Transverse colon (tissue), 4 donors: ENCODE data around the gene BCL11A. TPM values are rescaled to one million over a fixed set of nuclear protein-coding genes. Genes with fewer than 3 reads are reported as not detected.

Experiments
- DNase-seq: peaks from one replicate; pipeline ENCODE4 v3.0.0-alpha.2; 2019
- H3K27ac ChIP-seq, 4 donors: fragments of 200-600 bp; sonication (generic); 2 replicates each; pipeline ENCODE4 v1.5.1; 2016 to 2018; ENCODE audit warnings: inconsistent platforms in 4 of 4
- H3K27me3 ChIP-seq: fragments of 200-600 bp; sonication (generic); 2 replicates; pipeline ENCODE4 v1.5.1; 2017; ENCODE audit warnings: inconsistent platforms
- H3K36me3 ChIP-seq, 4 donors: fragments of 200-600 bp; sonication (generic); 2 replicates each; pipeline ENCODE4 v1.5.1; 2017 to 2019; ENCODE audit warnings: inconsistent platforms in 4 of 4
- H3K4me1 ChIP-seq, 4 donors: fragments of 200-600 bp; sonication (generic); 2 replicates each; pipeline ENCODE4 v1.5.1; 2017 to 2020; ENCODE audit warnings: inconsistent platforms in 4 of 4
- H3K4me3 ChIP-seq, 4 donors: fragments of 200-600 bp; sonication (generic); 1 replicate in 1 of 4; 2 replicates in 3 of 4; pipeline versions ENCODE4 v1.5.1 to v1.6.1; 2017 to 2019; ENCODE audit warnings: inconsistent platforms in 4 of 4
- H3K9me3 ChIP-seq, 2 donors: fragments of 200-600 bp; sonication (generic); 2 replicates each; pipeline ENCODE4 v1.5.1; 2017 to 2019; ENCODE audit warnings: inconsistent platforms in 2 of 2
- CTCF ChIP-seq, 5 experiments: fragments of 200-600 bp in 3 of 5; fragments of 450-650 bp in 2 of 5; sonication (generic) in 3 of 5; IDR thresholded peaks; 1 replicate in 2 of 5; 2 replicates in 3 of 5; pipeline ENCODE4 v1.5.1; 2016 to 2017; ENCODE audit warnings: antibody characterized with exemption in 5 of 5, inconsistent platforms in 3 of 5, mild to moderate bottlenecking in 2 of 5, moderate library complexity in 1 of 5
- EP300 ChIP-seq: sonication (generic); formaldehyde crosslinking; IDR thresholded peaks from one replicate; pipeline ENCODE4 v1.6.1; 2017; ENCODE audit warnings: antibody characterized with exemption, low read depth
- POLR2A ChIP-seq: fragments of 450-650 bp; IDR thresholded peaks from one replicate; pipeline ENCODE4 v1.6.1; 2016; ENCODE audit warnings: antibody characterized with exemption, mild to moderate bottlenecking, moderate library complexity
- POLR2AphosphoS5 ChIP-seq, 3 donors: sonication (generic); formaldehyde crosslinking; IDR thresholded peaks; one replicate each; pipeline ENCODE4 v1.6.1; 2016; ENCODE audit warnings: antibody characterized with exemption in 3 of 3
- whole genome bisulfite sequencing, 2 donors: methylation state at CpG; one replicate each; pipeline ENCODE4 v1.1.5; 2018; ENCODE audit warnings: low coverage in 1 of 2; 5-methylcytosine and 5-hydroxymethylcytosine counted together
- in situ Hi-C, 4 donors: fragments of 200-750 bp; cut with MboI; loops; one replicate each; pipeline versions ENCODE4 v1.15.0 to v1.15.1; 2017; ENCODE audit warnings: low sequenced_read_pairs in 3 of 4, low pct_ligation_motif_present in 1 of 4, low pct_unique_long_range_greater_than_20kb in 1 of 4
- intact Hi-C: fragments of 100-400 bp; cut with DNase I; formaldehyde crosslinking; loops from one replicate; pipeline ENCODE4 v1.15.1; 2023; ENCODE audit warnings: low total_unique reads
- total RNA-seq, 4 donors: library from RNA; depleted of rRNA; stranded (reverse); fragments of >200 nt; gene quantifications; one replicate each; pipeline ENCODE4 v1.1.0, GENCODE V29; 2016

Gene BCL11A
- total RNA-seq, 4 donors from 2014 or later, result 11.3 to 38.1 (median 19.9) TPM

- Histone ChIP-seq H3K27me3 (no peaks in the 10 kb centered on the region), H3K27ac (no peak overlapping the region), H3K9me3 (no peaks in the 10 kb centered on the region), H3K36me3 (no peaks in the 10 kb centered on the region), H3K4me3 (no peak overlapping the region), H3K4me1 (peaks cover 19 to 28% (median 20%) of the 10 kb centered on the region in 4 donors)
- 63 to 83% methylated on average over 4 of the region's 4 CpGs for WGBS, 2 donors
- no peak for DNase-seq
- intact Hi-C loops (no loop called here), in situ Hi-C loops (no loop called here)
- TF ChIP-seq CTCF (IDR thresholded peaks at IDR 0.05) (no peak), POLR2AphosphoS5 (IDR thresholded peaks at IDR 0.05) (no peak), POLR2A (no peak), EP300 (no peak)
These were observed 47.6 kb downstream of the BCL11A start for GRCh38 chr2:60505880-60506260.

- intact Hi-C loops, result no loop called here
- Histone ChIP-seq H3K27ac (no peak overlapping the region), H3K36me3 (no peaks in the 10 kb centered on the region), H3K4me1 (peaks cover 16 to 28% (median 19%) of the 10 kb centered on the region in 4 donors), H3K9me3 (no peaks in the 10 kb centered on the region), H3K4me3 (no peak overlapping the region), H3K27me3 (no peaks in the 10 kb centered on the region)
- no peak for TF ChIP-seq EP300
- no peak for TF ChIP-seq POLR2AphosphoS5 (IDR thresholded peaks at IDR 0.05)
- no peak for TF ChIP-seq POLR2A
- TF ChIP-seq CTCF (IDR thresholded peaks at IDR 0.05), result no peak
- no peak for DNase-seq
- 76 to 83% methylated on average over 5 to 10 of the region's 10 CpGs for WGBS, 2 donors
- in situ Hi-C loops, result no loop called here
These were observed 48.1 kb downstream of the BCL11A start for GRCh38 chr2:60505240-60505879.

GRCh38 chr2:60504049-60504448 is 49.4 kb downstream of the BCL11A start:
- Histone ChIP-seq H3K9me3 (no peaks in the 10 kb centered on the region), H3K27me3 (no peaks in the 10 kb centered on the region), H3K27ac (no peak overlapping the region), H3K36me3 (no peaks in the 10 kb centered on the region), H3K4me3 (no peak overlapping the region), H3K4me1 (peaks cover 15 to 22% (median 16%) of the 10 kb centered on the region in 4 donors)
- DNase-seq, result no peak
- 80 to 100% methylated on average over 3 to 6 of the region's 6 CpGs for WGBS, 2 donors
- in situ Hi-C loops, result no loop called here
- no peak for TF ChIP-seq POLR2A
- no peak for TF ChIP-seq CTCF (IDR thresholded peaks at IDR 0.05)
- no peak for TF ChIP-seq EP300
- no peak for TF ChIP-seq POLR2AphosphoS5 (IDR thresholded peaks at IDR 0.05)
- intact Hi-C loops, result no loop called here

GRCh38 chr2:60502144-60502543 is 51.3 kb downstream of the BCL11A start:
- intact Hi-C loops, result no loop called here
- DNase-seq, result no peak
- 60 to 100% methylated on average over 1 to 4 of the region's 4 CpGs for WGBS, 2 donors
- peaks cover 0 to 4% (median 0%) of the 10 kb centered on the region in 4 donors for H3K4me1 ChIP-seq
- no peak overlapping the region for H3K4me3 ChIP-seq
- in situ Hi-C loops, result no loop called here
- H3K27me3 ChIP-seq, result no peaks in the 10 kb centered on the region
- no peak for TF ChIP-seq EP300
- no peak for TF ChIP-seq CTCF (IDR thresholded peaks at IDR 0.05)
- TF ChIP-seq POLR2AphosphoS5 (IDR thresholded peaks at IDR 0.05), result no peak
- no peak for TF ChIP-seq POLR2A
- no peaks in the 10 kb centered on the region for H3K36me3 ChIP-seq
- H3K9me3 ChIP-seq, result no peaks in the 10 kb centered on the region
- peak overlapping the region in 2 of 4 donors; percentile 18 to 62 for H3K27ac ChIP-seq
